Measurements from ENCODE around the gene HACD3.

- TF ChIP-seq CTCF (IDR thresholded peaks at IDR 0.05) (no peak), POLR2A (IDR thresholded peaks at IDR 0.05) (no peak)
Observed at GRCh38 chr15:65623103-65623502, 92.8 kb downstream of the HACD3 start.
